ENCODE results near the gene WDFY2. TPM values are rescaled to one million over a fixed set of nuclear protein-coding genes. Genes with fewer than 3 reads are reported as not detected.

Gene WDFY2
- total RNA-seq, 3 donors from 2014 or later, result 3.4 to 9.6 (median 6.6) TPM

GRCh38 chr13:51781246-51782022, 197.2 kb downstream of the WDFY2 start:
- Histone ChIP-seq H3K4me1 (ENCODE audit: low read depth) (peaks cover 4% of the 10 kb centered on the region), H3K4me3 (no peak overlapping the region), H3K36me3 (ENCODE audit: low read depth) (no peaks in the 10 kb centered on the region), H3K9me3 (no peaks in the 10 kb centered on the region)
- ATAC-seq (peak; percentile 54), DNase-seq (no peak)
- no peak for TF ChIP-seq CTCF (IDR thresholded peaks at IDR 0.05)
- intact Hi-C loops (cut with DNase I, micrococcal nuclease), result no loop called here

- no peaks in the 10 kb centered on the region for H3K36me3 ChIP-seq (ENCODE audit: low read depth)
- ATAC-seq (peak; percentile 27), DNase-seq (no peak)
- intact Hi-C loops (cut with DNase I, micrococcal nuclease), result no loop called here
- H3K9me3 ChIP-seq, result no peaks in the 10 kb centered on the region
- no peak for TF ChIP-seq CTCF (IDR thresholded peaks at IDR 0.05)
- no peak overlapping the region for H3K4me3 ChIP-seq
- peaks cover 4% of the 10 kb centered on the region for H3K4me1 ChIP-seq (ENCODE audit: low read depth)
These were observed 197.9 kb downstream of the WDFY2 start for GRCh38 chr13:51782026-51782710.

- no peak for TF ChIP-seq CTCF (IDR thresholded peaks at IDR 0.05)
- DNase-seq, result no peak
- Histone ChIP-seq H3K36me3 (ENCODE audit: low read depth) (no peaks in the 10 kb centered on the region), H3K4me1 (ENCODE audit: low read depth) (peaks cover 4% of the 10 kb centered on the region), H3K4me3 (no peak overlapping the region), H3K9me3 (no peaks in the 10 kb centered on the region)
- intact Hi-C loops (cut with DNase I, micrococcal nuclease), result no loop called here
- peak; percentile 54 for ATAC-seq
These were observed 199.3 kb downstream of the WDFY2 start for GRCh38 chr13:51783428-51784094.

- H3K9me3 ChIP-seq, result no peaks in the 10 kb centered on the region
- no peak for DNase-seq
- H3K36me3 ChIP-seq (ENCODE audit: low read depth), result no peaks in the 10 kb centered on the region
- H3K4me3 ChIP-seq, result no peak overlapping the region
- H3K4me1 ChIP-seq (ENCODE audit: low read depth), result peaks cover 4% of the 10 kb centered on the region
- peak; percentile 27 for ATAC-seq
- intact Hi-C loops (cut with DNase I, micrococcal nuclease), result no loop called here
- TF ChIP-seq CTCF (IDR thresholded peaks at IDR 0.05), result no peak
These were observed 199.8 kb downstream of the WDFY2 start for GRCh38 chr13:51784097-51784496.

- no peaks in the 10 kb centered on the region for H3K36me3 ChIP-seq (ENCODE audit: low read depth)
- H3K4me1 ChIP-seq (ENCODE audit: low read depth), result peaks cover 4% of the 10 kb centered on the region
- no peak for TF ChIP-seq CTCF (IDR thresholded peaks at IDR 0.05)
- no peak overlapping the region for H3K4me3 ChIP-seq
- DNase-seq, result peak in 1 of 3 donors; percentile 40
- intact Hi-C loops (cut with DNase I, micrococcal nuclease), result no loop called here
- ATAC-seq, result peak; percentile 31
- no peaks in the 10 kb centered on the region for H3K9me3 ChIP-seq
These were observed 201.6 kb downstream of the WDFY2 start for GRCh38 chr13:51785712-51786424.
